WERI-Rb-1 (cell line): ENCODE measurements around the gene PLA2G2C.

Experiments used
- DNase-seq: peaks from one replicate; pipeline ENCODE4 v3.0.0-alpha.2; 2020
- H3K27ac ChIP-seq: fragments of 250-450 bp; sonication (Bioruptor Pico); 2 replicates; pipeline ENCODE4 v1.5.1; 2020; ENCODE audit warnings: mild to moderate bottlenecking, moderate library complexity
- H3K27me3 ChIP-seq: fragments of 250-450 bp; sonication (Bioruptor Pico); 2 replicates; pipeline ENCODE4 v1.5.1; 2021; ENCODE audit warnings: mild to moderate bottlenecking, low read depth, moderate library complexity; ENCODE audit not compliant: insufficient read depth, severe bottlenecking
- H3K36me3 ChIP-seq: fragments of 250-450 bp; sonication (Bioruptor Pico); 2 replicates; pipeline ENCODE4 v1.5.1; 2020; ENCODE audit warnings: mild to moderate bottlenecking, moderate library complexity
- H3K4me3 ChIP-seq: 2 replicates; pipeline ENCODE4 v1.5.1; 2011; ENCODE audit warnings: low read depth, mild to moderate bottlenecking, control low read depth, low read length
- H3K9me3 ChIP-seq: fragments of 250-450 bp; sonication (Bioruptor Pico); 2 replicates; pipeline ENCODE4 v1.5.1; 2021; ENCODE audit warnings: mild to moderate bottlenecking, moderate library complexity; ENCODE audit not compliant: severe bottlenecking
- CTCF ChIP-seq: IDR thresholded peaks from 2 replicates; pipeline ENCODE4 v1.5.1; 2011; ENCODE audit warnings: low read depth, mild to moderate bottlenecking, control low read depth, inconsistent platforms, low read length

The PLA2G2C gene

GRCh38 chr1:20142001-20142710 is 44.2 kb downstream of the PLA2G2C start:
- Histone ChIP-seq H3K27me3 (no peaks in the 10 kb centered on the region), H3K9me3 (no peaks in the 10 kb centered on the region), H3K36me3 (no peaks in the 10 kb centered on the region), H3K27ac (no peak overlapping the region), H3K4me3 (no peak overlapping the region)
- TF ChIP-seq CTCF, result no peak
- no peak for DNase-seq

GRCh38 chr1:20141466-20141865 is 44.9 kb downstream of the PLA2G2C start:
- Histone ChIP-seq H3K36me3 (no peaks in the 10 kb centered on the region), H3K27me3 (no peaks in the 10 kb centered on the region), H3K4me3 (no peak overlapping the region), H3K27ac (no peak overlapping the region), H3K9me3 (no peaks in the 10 kb centered on the region)
- no peak for DNase-seq
- TF ChIP-seq CTCF, result no peak

- no peak for DNase-seq
- TF ChIP-seq CTCF, result no peak
- no peak overlapping the region for H3K27ac ChIP-seq
- no peaks in the 10 kb centered on the region for H3K36me3 ChIP-seq
- H3K9me3 ChIP-seq, result no peaks in the 10 kb centered on the region
- no peaks in the 10 kb centered on the region for H3K27me3 ChIP-seq
- H3K4me3 ChIP-seq, result no peak overlapping the region
Observed at GRCh38 chr1:20141001-20141400, 45.3 kb downstream of the PLA2G2C start.

- no peak for TF ChIP-seq CTCF
- no peaks in the 10 kb centered on the region for H3K27me3 ChIP-seq
- H3K27ac ChIP-seq, result no peak overlapping the region
- H3K9me3 ChIP-seq, result no peaks in the 10 kb centered on the region
- no peak overlapping the region for H3K4me3 ChIP-seq
- DNase-seq, result no peak
- no peaks in the 10 kb centered on the region for H3K36me3 ChIP-seq
Observed at GRCh38 chr1:20139776-20140612, 46.3 kb downstream of the PLA2G2C start.

- TF ChIP-seq CTCF, result no peak
- Histone ChIP-seq H3K36me3 (no peaks in the 10 kb centered on the region), H3K4me3 (no peak within 1 kb of the TSS), H3K27me3 (no peaks in the 10 kb centered on the region), H3K27ac (no peak within 1 kb of the TSS), H3K9me3 (no peaks in the 10 kb centered on the region)
- no peak for DNase-seq
Observed at GRCh38 chr1:20138961-20139550, 47.3 kb downstream of the PLA2G2C start, which contains the start of gene PLA2G2F. Gene PLA2G2F, plus strand, starts transcription at chr1:20139323. Its CDS starts 105 bp downstream, at chr1:20139428.
